Measurements from ENCODE around the gene TOP3B. TPM values are rescaled to one million over a fixed set of nuclear protein-coding genes. Genes with fewer than 3 reads are reported as not detected.
A peak's percentile ranks its signal among the peaks of the same experiment; 100 is the strongest.

TOP3B gene
- total and polyA plus RNA-seq, 10 of the 15 experiments (the other 5 are each of a cell fraction or from before 2014, with no cell fraction given), result 0.60 to 47.3 (median 33.7) TPM

DNA sequence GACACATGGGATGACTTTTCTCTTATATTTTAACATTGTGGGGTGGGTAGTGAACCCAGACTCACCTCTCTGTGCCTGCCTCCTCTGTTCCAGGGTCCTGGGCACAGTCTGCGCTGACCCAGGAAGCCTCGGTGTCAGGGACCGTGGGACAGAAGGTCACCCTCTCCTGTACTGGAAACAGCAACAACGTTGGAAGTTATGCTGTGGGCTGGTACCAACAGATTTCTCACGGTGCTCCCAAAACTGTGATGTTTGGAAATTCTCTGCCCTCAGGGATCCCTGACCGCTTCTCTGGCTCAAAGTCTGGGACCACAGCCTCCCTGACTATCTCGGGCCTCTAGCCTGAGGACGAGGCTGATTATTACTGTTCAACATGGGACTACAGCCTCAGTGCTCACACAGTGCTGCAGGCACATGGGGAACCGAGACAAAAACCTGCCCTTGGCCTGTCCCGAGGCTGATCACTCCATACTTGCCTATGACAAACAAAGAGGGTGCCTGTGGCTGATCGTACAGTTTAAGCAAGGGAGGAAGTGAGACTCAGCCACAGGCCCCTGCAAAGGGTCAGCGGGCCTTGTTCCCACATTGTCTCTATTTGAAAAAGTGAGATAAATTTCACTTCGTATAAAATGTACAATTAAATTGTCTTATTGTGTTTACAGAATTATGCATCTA, 43.7 kb upstream of the TOP3B start (continued):
- peak; percentile 49 to 51; a peak in 2 of 4 replicates for TF ChIP-seq IKZF2 (IDR thresholded peaks at IDR 0.05)
- no peak for TF ChIP-seq ESRRA (IDR thresholded peaks at IDR 0.05; ENCODE audit: low read length)
- no peak for TF ChIP-seq CHD1 (IDR thresholded peaks at IDR 0.05; ENCODE audit: low read depth, low read length)
- no peak for TF ChIP-seq TCF12 (IDR thresholded peaks at IDR 0.05; ENCODE audit: low read depth, low read length)

DNA sequence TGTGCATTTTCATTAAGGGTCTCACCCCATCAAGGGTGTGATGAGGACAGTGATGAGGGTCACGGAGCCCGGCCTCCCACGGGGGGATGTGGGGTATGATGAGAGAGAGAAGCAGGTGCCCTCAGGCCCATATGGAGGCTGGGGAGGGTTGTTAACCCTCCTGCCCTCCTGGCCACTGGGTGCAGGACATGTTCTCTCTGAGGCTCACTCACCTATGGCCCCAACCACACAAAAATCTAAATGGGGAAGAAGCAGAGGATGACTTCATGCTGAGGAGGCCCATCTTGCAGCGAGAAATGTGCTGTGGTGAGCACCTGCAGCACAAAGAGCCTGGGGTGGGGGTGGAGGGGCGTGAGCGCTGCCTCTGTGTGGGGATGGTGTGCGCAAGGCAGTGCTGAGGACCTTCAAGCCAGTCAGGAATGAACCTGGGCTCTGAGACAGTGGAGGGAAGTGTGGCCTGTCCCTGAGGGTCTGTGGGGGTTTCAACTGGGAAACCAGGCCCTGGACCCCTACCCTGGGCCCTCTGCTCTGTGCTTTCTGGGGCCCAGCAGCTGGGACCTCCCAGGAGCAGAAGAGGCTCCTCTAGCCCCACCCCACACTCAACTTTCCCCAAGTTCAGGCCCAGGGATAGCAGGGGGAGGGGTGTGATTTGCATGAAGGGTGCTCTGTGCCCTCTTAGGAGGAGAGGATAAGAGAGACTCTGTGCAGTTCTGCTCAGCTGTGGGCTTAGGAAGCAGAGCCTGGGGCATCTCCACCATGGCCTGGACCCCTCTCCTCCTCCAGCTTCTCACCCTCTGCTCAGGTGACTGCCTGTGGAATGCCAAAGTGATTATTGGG, 43.0 kb upstream of the TOP3B start:
- Histone ChIP-seq H2AFZ (ENCODE audit: control insufficient read depth, low read depth, low read length) (peak overlapping the region; percentile 38), H3K36me3 (ENCODE audit: control insufficient read depth in 2 of 2, insufficient read depth in 2 of 2, low read length in 1 of 2) (no peaks in the 10 kb centered on the region), H3K4me3 (peak overlapping the region; percentile 58), H3K27ac (ENCODE audit: control insufficient read depth, insufficient read depth) (peak overlapping the region; percentile 92), H3K27me3 (replicated peaks in 1 of 2; ENCODE audit: control insufficient read depth in 2 of 2, insufficient read depth in 2 of 2, low read length in 1 of 2) (no peaks in the 10 kb centered on the region), H3K9me3 (replicated peaks; ENCODE audit: control insufficient read depth, insufficient read depth, low read length) (no peaks in the 10 kb centered on the region), H3K79me2 (ENCODE audit: control insufficient read depth, insufficient read depth, low read length) (peaks cover 8% of the 10 kb centered on the region; the same call in 1 of the 2 replicates), H4K20me1 (ENCODE audit: control insufficient read depth, insufficient read depth) (no peaks in the 10 kb centered on the region), H3K4me2 (ENCODE audit: control insufficient read depth, insufficient read depth) (peak overlapping the region; percentile 81), H3K9ac (ENCODE audit: control insufficient read depth, insufficient read depth, low read length) (peak overlapping the region; percentile 79), H3K4me1 (ENCODE audit: control insufficient read depth, insufficient read depth, low read length) (peaks cover 60% of the 10 kb centered on the region)
- no peak for DNase-seq (ENCODE audit: low read depth, low spot score)
- ChIA-PET SMC1A (ENCODE audit: uncharacterized antibody, unreplicated experiment) (interaction anchor here (1.6 kb wide), 2 partner anchors 17 to 929 kb away, joined by 3 to 7 read pairs; no protein-coding TSS in a partner anchor), RAD21 (ENCODE audit: unreplicated experiment) (interaction anchor here (0.8 to 12.8 kb wide), 2 partner anchors 12 to 18 kb away, joined by 3 to 229 read pairs; no protein-coding TSS in a partner anchor), POLR2A (no interaction called here), CTCF (interaction anchor here (13.5 kb wide), 1 partner anchor 33 kb away, joined by 177 read pairs; no protein-coding TSS in a partner anchor)
- no peak for FAIRE-seq
- BruUV-seq (replicated peaks), result no TSS peak
- WGBS (ENCODE audit: insufficient coverage, insufficient replicate concordance, low lambda C conversion rate, missing lambda C conversion rate), result 83% methylated on average over 7 of the region's 7 CpGs
- peak; percentile 65 for ATAC-seq
- intact Hi-C loops (cut with micrococcal nuclease; ENCODE audit: unreplicated experiment), result loop anchor here (5.0 kb wide), 1 partner anchor 43 kb away; the partner anchor contains the start of gene TOP3B
- in situ Hi-C loops (cut with MboI), result loop anchor here (5.0 kb wide), 1 partner anchor 927 kb away; no protein-coding TSS in a partner anchor
- no peak for TF ChIP-seq PAX5 (IDR thresholded peaks at IDR 0.05; ENCODE audit: borderline replicate concordance, low read depth, low read length)
- peak; percentile 43; the same call in 1 of the 2 replicates for TF ChIP-seq CBFB (IDR thresholded peaks at IDR 0.05; ENCODE audit: low read depth)
- TF ChIP-seq YY1 (IDR thresholded peaks at IDR 0.05; ENCODE audit: low read depth, low read length), result peak; percentile 70
- no peak for TF ChIP-seq SPI1 (IDR thresholded peaks at IDR 0.05; ENCODE audit: borderline replicate concordance, insufficient read depth, low read depth, low read length)
- TF ChIP-seq EGR1 (IDR thresholded peaks at IDR 0.05; ENCODE audit: borderline replicate concordance in 1 of 2, low read depth in 2 of 2, low read length in 2 of 2), result peak in 1 of 2 experiments; percentile 62; a peak in 1 of 3 replicates
- TF ChIP-seq, protein P1, sequence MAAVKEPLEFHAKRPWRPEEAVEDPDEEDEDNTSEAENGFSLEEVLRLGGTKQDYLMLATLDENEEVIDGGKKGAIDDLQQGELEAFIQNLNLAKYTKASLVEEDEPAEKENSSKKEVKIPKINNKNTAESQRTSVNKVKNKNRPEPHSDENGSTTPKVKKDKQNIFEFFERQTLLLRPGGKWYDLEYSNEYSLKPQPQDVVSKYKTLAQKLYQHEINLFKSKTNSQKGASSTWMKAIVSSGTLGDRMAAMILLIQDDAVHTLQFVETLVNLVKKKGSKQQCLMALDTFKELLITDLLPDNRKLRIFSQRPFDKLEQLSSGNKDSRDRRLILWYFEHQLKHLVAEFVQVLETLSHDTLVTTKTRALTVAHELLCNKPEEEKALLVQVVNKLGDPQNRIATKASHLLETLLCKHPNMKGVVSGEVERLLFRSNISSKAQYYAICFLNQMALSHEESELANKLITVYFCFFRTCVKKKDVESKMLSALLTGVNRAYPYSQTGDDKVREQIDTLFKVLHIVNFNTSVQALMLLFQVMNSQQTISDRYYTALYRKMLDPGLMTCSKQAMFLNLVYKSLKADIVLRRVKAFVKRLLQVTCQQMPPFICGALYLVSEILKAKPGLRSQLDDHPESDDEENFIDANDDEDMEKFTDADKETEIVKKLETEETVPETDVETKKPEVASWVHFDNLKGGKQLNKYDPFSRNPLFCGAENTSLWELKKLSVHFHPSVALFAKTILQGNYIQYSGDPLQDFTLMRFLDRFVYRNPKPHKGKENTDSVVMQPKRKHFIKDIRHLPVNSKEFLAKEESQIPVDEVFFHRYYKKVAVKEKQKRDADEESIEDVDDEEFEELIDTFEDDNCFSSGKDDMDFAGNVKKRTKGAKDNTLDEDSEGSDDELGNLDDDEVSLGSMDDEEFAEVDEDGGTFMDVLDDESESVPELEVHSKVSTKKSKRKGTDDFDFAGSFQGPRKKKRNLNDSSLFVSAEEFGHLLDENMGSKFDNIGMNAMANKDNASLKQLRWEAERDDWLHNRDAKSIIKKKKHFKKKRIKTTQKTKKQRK (IDR thresholded peaks at IDR 0.05; ENCODE audit: low read depth, low read length), result no peak
- TF ChIP-seq NR2F1 (conservative IDR thresholded peaks at IDR 0.05), result peak; percentile 79
- peak; percentile 76; the same call in 1 of the 2 replicates for TF ChIP-seq TCF3 (IDR thresholded peaks at IDR 0.05; ENCODE audit: borderline replicate concordance, insufficient read depth, low read depth, low read length)
- TF ChIP-seq MEF2B (IDR thresholded peaks at IDR 0.05; ENCODE audit: partially characterized antibody, poor library complexity, severe bottlenecking), result peak; percentile 50
- TF ChIP-seq, protein P2, sequence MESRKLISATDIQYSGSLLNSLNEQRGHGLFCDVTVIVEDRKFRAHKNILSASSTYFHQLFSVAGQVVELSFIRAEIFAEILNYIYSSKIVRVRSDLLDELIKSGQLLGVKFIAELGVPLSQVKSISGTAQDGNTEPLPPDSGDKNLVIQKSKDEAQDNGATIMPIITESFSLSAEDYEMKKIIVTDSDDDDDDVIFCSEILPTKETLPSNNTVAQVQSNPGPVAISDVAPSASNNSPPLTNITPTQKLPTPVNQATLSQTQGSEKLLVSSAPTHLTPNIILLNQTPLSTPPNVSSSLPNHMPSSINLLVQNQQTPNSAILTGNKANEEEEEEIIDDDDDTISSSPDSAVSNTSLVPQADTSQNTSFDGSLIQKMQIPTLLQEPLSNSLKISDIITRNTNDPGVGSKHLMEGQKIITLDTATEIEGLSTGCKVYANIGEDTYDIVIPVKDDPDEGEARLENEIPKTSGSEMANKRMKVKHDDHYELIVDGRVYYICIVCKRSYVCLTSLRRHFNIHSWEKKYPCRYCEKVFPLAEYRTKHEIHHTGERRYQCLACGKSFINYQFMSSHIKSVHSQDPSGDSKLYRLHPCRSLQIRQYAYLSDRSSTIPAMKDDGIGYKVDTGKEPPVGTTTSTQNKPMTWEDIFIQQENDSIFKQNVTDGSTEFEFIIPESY (IDR thresholded peaks at IDR 0.05), result no peak
- peak; percentile 82; the same call in 1 of the 2 replicates for TF ChIP-seq MEF2A (IDR thresholded peaks at IDR 0.05; ENCODE audit: insufficient read depth, low read depth, low read length)
